Fibroblast of pulmonary artery (primary cell): Measurements from ENCODE around the gene STARD5.

Experiments
- DNase-seq: peaks from one replicate; pipeline ENCODE4 v3.0.0-alpha.2; 2010; ENCODE audit warnings: low read depth
- H3K4me3 ChIP-seq: replicated peaks from 2 replicates; pipeline ENCODE4 v1.5.1; 2011; ENCODE audit warnings: low read depth, mild to moderate bottlenecking, control low read depth, low read length, moderate library complexity
- TF ChIP-seq, protein P1 (sequence below): IDR thresholded peaks from 2 replicates; pipeline ENCODE4 v1.5.1; 2011; ENCODE audit warnings: mild to moderate bottlenecking, control low read depth, low read length, inconsistent platforms; ENCODE audit errors: missing control alignments

The STARD5 gene

DNA sequence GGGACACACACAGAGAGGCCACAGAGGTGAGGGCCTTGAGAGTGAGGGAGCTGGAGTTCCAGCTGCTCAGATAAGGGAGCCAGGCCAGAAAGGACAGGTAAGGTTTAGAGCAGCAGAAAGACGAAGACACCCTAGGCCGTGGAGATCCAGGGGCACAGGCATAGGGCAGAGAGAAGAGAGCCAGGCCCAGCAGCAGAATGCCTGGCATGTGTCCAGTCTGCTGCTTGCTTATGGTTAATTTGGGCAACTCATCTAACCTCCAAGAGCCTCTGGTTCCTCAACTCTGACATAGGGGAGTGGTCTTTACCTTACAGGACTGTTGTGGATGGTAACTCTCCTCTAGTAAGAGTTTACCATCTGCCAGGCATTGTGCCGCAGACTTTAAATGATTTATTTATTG lies 35.9 kb downstream of the STARD5 start:
- H3K4me3 ChIP-seq: no peak overlapping the region
- DNase-seq: no peak
- TF ChIP-seq, protein P1, sequence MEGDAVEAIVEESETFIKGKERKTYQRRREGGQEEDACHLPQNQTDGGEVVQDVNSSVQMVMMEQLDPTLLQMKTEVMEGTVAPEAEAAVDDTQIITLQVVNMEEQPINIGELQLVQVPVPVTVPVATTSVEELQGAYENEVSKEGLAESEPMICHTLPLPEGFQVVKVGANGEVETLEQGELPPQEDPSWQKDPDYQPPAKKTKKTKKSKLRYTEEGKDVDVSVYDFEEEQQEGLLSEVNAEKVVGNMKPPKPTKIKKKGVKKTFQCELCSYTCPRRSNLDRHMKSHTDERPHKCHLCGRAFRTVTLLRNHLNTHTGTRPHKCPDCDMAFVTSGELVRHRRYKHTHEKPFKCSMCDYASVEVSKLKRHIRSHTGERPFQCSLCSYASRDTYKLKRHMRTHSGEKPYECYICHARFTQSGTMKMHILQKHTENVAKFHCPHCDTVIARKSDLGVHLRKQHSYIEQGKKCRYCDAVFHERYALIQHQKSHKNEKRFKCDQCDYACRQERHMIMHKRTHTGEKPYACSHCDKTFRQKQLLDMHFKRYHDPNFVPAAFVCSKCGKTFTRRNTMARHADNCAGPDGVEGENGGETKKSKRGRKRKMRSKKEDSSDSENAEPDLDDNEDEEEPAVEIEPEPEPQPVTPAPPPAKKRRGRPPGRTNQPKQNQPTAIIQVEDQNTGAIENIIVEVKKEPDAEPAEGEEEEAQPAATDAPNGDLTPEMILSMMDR: no peak

DNA sequence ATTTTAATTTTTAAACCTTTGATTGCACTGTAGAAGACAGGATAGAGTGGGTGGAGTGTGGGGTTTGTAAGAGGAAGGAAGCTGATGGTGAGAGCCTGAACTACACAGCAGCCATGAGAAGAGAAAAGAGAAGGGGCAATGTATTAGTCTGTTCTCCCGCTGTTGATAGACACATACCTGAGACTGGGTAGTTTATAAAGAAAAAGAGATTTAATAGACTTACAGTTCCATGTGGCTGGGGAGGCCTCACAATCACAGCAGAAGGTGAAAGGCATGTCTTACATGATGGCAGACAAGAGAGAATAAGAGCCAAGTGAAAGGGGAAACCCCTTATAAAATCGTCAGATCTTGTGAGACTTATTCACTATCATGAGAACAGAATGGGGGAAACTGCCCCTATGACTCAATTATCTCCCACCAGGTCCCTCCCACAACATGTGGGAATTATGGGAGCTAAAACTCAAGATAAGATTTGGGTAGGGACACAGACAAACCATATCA lies 37.3 kb downstream of the STARD5 start:
- H3K4me3 ChIP-seq: no peak overlapping the region
- TF ChIP-seq, protein P1: no peak
- no peak for DNase-seq

DNA sequence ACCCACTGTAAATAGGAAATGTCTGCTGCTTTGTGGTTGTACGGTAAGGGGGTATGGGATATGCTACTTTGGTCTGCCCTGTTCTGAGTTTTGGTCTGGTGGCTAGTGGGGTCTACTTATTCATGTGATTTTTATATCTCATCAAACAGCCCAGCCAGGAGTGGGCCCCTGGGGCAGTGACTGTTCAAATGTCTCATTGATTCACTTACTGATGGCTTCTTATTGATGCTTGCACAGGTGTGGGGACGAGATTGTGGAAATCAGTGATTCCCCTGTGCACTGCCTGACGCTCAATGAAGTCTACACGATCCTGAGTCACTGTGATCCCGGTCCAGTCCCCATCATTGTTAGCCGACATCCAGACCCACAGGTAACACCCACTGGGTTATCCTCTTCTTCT lies 38.5 kb downstream of the STARD5 start:
- no peak for DNase-seq
- H3K4me3 ChIP-seq: no peak overlapping the region
- TF ChIP-seq, protein P1: no peak

DNA sequence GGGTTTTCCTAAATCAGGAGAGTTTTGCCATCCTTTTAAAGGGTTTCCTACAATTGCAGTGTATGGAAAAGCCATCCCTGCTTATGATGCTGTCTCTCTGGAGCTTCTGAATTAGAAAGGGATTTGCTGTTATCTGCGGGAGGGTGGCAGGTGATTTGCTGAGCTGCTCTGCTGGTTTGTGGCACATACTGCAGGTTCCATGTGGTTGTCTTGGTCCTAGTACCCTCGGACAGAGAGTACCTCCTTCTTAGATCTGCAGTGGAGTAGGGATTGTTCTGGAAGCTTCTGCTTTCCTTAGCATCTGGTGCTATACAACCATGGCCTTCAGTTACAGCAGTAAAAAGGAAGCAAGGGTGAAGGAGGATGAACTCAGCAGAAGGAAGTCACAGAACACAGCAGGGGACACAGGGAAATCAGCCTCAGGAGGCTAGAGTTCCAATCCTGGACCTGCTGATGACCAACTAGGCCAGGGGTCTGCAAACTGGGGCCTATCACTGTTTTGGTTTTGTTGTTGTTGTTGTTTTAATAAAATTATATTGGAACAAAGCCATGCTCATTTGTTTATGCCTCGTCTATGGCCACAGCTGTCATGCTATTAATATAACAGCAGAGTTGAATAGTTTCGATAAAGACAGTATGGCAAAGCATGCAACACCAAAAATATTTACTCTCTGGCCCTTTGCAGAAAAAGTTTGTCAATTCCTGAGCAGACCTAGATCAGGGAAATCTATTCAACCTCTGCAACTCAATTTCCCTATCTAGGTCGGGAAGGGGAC lies 39.5 kb downstream of the STARD5 start:
- no peak overlapping the region for H3K4me3 ChIP-seq
- no peak for DNase-seq
- TF ChIP-seq, protein P1: no peak

DNA sequence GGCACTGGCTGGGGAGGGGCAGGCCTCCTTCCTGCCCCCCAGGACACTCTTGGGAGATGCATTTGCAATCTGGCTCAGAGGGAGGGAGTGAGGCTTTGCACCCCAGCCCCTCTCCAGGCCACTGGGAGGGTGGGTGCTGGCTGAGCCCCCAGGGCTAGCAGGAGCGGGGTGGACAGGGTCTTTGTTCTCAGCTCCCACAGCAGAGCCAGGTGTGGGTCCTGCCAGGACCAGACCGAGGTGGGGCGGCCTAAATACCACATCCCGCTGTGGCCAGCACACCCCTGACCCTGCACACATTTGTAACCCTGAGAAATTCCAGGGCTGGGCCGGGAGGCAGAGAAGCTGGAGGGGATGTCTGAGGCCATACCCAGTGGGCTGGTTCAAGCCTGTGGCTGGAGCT lies 41.0 kb downstream of the STARD5 start:
- TF ChIP-seq, protein P1: no peak
- DNase-seq: no peak
- no peak overlapping the region for H3K4me3 ChIP-seq

DNA sequence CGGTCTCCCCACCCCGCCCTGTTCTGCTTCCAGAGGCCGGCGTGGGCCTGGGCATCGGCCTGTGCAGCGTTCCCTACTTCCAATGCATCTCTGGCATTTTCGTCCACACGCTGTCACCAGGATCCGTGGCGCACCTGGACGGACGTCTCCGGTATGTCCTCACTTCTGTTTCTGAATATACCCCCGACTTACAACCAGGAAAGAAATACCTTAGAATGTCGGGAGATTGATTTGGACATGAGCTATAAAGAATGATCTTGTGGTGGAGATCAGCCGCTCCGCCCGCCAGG lies 41.4 kb downstream of the STARD5 start:
- H3K4me3 ChIP-seq: no peak overlapping the region
- no peak for DNase-seq
- TF ChIP-seq, protein P1: no peak

DNA sequence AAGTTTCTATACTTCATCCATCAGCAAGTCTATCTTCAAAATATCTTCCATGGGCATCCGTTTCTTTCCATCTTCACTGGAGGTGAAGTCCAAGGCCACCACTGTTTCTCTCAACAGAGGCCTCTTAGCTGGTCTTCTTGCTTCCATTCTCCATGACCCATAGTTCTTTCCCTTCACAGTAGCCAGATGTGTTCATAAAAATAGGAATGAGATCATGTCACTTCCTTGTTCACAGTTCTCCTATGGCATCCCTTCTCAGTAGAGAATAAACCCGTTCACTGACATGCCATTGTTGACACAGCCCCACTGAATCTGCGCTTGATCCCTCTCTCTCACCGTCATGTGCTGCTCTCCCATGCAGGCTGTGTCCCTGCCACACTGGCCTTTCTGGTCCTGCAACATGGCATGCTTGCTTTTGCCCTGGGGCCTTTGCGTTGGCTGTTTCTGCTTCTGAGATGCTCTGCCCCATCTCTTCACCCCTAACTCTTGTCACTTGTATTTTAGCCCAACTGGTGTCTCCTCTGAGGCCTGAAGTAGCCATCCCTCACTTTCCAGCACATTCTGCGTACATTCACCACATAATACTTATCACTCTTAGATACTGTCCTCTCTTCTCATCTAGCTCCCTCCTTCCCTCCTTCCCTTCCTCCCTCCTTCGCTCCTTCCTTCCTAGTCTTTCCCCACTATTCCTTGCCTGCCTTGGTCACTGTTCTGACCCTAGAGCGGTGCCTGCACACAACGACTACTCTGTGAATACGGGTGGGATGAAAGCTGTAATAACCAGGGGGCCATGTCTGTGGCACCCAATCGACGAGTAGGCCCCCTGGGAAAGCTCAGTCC lies 42.0 kb downstream of the STARD5 start:
- TF ChIP-seq, protein P1: no peak
- H3K4me3 ChIP-seq: no peak overlapping the region
- DNase-seq: no peak
